Measurements from ENCODE around the gene AOPEP. TPM values are rescaled to one million over a fixed set of nuclear protein-coding genes. Genes with fewer than 3 reads are reported as not detected.

The AOPEP gene
- total RNA-seq, 1 donor from 2014 or later: 25.8 TPM

DNA sequence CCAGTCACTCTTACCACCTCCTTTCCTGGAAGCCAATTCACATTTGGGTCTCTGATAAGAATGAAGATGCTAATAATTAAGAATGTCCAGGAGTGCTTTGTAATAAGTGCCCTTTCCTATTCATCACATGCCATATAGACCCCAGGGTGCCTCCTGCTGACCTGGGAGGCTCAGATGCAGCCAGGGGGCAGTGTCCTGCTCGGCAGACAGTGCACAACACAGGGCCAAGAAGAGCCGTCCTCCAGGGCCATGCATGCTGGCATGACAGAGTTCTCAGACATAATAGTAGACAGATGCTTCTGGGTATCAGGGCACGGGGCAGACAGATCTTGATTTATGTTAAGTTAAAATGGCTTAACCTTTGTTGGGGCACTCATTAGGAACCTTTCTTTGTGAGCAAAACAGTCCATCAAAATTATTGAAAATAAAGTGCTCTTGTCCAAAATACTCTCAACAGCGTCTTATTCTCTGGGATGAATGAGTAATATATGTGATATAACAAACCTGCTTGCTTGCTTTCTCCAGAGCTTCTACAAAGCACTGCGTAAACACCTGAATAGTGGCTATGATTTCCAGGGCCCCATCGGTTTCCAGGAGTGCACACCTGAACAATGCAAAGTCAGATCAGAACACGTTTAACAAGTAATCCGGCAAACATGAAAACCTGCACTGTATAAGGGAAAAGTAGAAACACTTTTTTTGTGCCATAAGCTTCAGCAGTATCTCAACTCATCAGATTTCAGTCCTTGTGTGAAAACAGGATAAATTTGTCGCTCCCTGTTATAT, 398.3 kb downstream of the AOPEP start:
- Mint-ChIP-seq H3K9me3 (ENCODE audit: unreplicated experiment) (no peaks in the 10 kb centered on the region), H3K27ac (ENCODE audit: unreplicated experiment) (peak overlapping the region; percentile 54), H3K4me3 (ENCODE audit: unreplicated experiment) (no peak overlapping the region), H3K27me3 (ENCODE audit: unreplicated experiment) (no peaks in the 10 kb centered on the region), H3K36me3 (ENCODE audit: unreplicated experiment) (no peaks in the 10 kb centered on the region), H3K4me1 (ENCODE audit: low read depth, unreplicated experiment) (peaks cover 12% of the 10 kb centered on the region)
- TF ChIP-seq CTCF (IDR thresholded peaks at IDR 0.05; ENCODE audit: partially characterized antibody, unreplicated experiment): peak; percentile 20
- DNase-seq: peak; percentile 47

DNA sequence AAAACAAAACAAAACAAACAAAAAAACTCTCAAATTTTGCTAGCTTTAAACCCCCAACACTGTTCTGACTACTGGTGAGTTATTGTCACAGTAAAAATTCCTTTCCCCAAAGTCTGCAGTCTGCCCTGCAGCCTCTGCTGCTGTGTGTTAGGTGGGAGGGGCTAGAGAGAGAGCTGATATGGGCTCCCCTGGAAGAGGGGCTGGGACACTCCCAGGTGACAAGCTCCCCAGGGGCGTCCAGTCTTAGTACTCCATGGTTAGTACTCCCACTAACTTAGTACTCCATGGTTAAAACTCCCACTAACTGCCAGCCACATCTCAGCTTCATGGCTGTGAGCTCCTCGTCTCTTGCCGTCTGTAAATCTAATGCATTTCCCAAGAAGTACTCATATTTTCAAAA, 399.2 kb downstream of the AOPEP start:
- H3K4me1 Mint-ChIP-seq (ENCODE audit: low read depth, unreplicated experiment): peaks cover 17% of the 10 kb centered on the region
- no peaks in the 10 kb centered on the region for H3K36me3 Mint-ChIP-seq (ENCODE audit: unreplicated experiment)
- TF ChIP-seq CTCF (IDR thresholded peaks at IDR 0.05; ENCODE audit: partially characterized antibody, unreplicated experiment): no peak
- H3K9me3 Mint-ChIP-seq (ENCODE audit: unreplicated experiment): no peaks in the 10 kb centered on the region
- H3K27ac Mint-ChIP-seq (ENCODE audit: unreplicated experiment): no peak overlapping the region
- DNase-seq: no peak
- H3K27me3 Mint-ChIP-seq (ENCODE audit: unreplicated experiment): no peaks in the 10 kb centered on the region
- H3K4me3 Mint-ChIP-seq (ENCODE audit: unreplicated experiment): no peak overlapping the region

DNA sequence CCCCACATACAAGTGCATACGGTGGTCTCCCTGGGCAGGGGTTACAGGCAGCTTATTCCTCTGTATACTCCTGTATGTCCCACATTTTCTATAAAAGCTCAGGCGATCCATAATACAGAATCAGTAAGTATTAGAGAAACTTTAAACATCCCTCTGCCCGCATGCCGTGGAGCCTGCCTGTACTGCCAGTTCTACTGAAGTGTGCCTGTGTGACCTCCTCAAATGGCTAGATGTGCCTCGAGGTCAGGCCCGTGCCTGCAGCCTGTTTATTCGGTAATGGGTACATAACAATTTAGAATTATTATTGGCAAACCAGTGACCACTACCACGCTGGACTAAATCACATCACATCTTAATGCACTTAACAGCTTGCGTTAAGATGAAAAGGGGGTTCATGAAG, 400.2 kb downstream of the AOPEP start:
- Mint-ChIP-seq H3K4me3 (ENCODE audit: unreplicated experiment) (peak overlapping the region; percentile 77), H3K36me3 (ENCODE audit: unreplicated experiment) (no peaks in the 10 kb centered on the region), H3K27ac (ENCODE audit: unreplicated experiment) (no peak overlapping the region), H3K4me1 (ENCODE audit: low read depth, unreplicated experiment) (peaks cover 23% of the 10 kb centered on the region), H3K9me3 (ENCODE audit: unreplicated experiment) (peaks cover 3% of the 10 kb centered on the region), H3K27me3 (ENCODE audit: unreplicated experiment) (peaks cover 4% of the 10 kb centered on the region)
- no peak for TF ChIP-seq CTCF (IDR thresholded peaks at IDR 0.05; ENCODE audit: partially characterized antibody, unreplicated experiment)
- DNase-seq: no peak

- Mint-ChIP-seq H3K9me3 (ENCODE audit: unreplicated experiment) (peaks cover 3% of the 10 kb centered on the region), H3K27ac (ENCODE audit: unreplicated experiment) (no peak overlapping the region)
Measured at GRCh38 chr9:95127249-95128176, 401.0 kb downstream of the AOPEP start.

More at GRCh38 chr9:95127249-95128176, 401.0 kb downstream of the AOPEP start:
- Mint-ChIP-seq H3K36me3 (ENCODE audit: unreplicated experiment) (no peaks in the 10 kb centered on the region), H3K4me3 (ENCODE audit: unreplicated experiment) (peak overlapping the region; percentile 77), H3K4me1 (ENCODE audit: low read depth, unreplicated experiment) (peaks cover 23% of the 10 kb centered on the region), H3K27me3 (ENCODE audit: unreplicated experiment) (peaks cover 4% of the 10 kb centered on the region)
- TF ChIP-seq CTCF (IDR thresholded peaks at IDR 0.05; ENCODE audit: partially characterized antibody, unreplicated experiment): peak; percentile 89
- peak; percentile 92 for DNase-seq
